Measurements from ENCODE around the gene SNX9.
A peak's percentile ranks its signal among the peaks of the same experiment; 100 is the strongest.
"Not testable (repeated sequence)": the region's sequence is repeated elsewhere in the genome, so short reads cannot be mapped to it uniquely, and the experiment has no call there.

The SNX9 gene

GRCh38 chr6:157832250-157832967, 9.4 kb downstream of the SNX9 start:
- no peak for DNase-seq

DNA sequence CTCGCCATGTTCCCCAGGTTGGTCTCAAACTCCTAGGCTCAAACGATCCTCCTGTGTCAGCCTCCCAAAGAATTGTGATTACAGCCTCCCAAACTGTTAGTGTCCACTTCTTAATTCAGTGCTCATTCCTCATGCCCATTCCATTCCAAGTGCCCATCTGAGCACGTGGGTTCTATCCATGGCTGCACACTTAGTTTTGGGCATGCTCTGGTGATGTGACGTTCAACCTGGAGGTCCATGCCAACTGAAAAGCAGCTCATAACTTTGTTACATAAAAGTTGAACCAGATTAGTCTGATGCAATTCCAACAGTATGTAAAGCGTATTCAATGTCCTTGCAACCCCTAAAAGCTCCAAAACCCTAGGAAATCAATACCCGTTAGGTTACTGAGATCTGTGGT, 11.5 kb downstream of the SNX9 start:
- no peak for DNase-seq

DNA sequence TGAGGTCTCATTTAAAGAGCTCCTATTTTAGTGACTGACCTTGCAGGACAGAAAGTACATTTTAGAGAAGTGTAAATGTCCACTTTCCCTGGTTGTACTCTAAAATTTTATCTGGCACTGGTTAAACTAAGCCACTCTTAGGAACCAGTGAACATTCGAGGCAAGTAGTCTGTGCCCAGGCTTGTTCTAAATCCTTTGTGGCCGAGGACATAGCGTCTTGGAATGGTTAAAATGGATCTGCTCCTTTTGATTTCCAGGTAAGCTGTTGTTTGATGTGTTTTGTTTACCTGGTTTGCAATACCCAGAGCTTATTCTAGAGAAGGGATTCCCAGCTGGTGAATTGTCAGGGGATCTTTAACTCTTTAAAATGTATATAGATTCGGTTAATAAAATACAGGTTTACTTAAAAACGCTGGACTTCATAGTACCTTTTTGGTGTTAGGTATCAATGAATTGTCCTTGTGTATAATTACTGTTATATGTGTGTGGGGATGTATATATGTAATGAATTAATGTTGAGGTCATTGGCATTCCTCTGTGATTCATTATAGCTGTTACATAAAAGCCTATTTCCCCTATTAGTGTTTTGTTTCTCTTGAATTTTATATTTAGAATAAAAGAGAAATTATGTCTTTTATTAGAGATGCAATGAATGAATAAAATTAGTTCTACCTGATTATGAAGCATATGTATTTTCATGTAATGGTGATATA, 15.8 kb downstream of the SNX9 start:
- DNase-seq, result no peak

GRCh38 chr6:157839606-157840005, 16.6 kb downstream of the SNX9 start:
- no peak for DNase-seq

- no peak for DNase-seq
Measured at GRCh38 chr6:157840261-157840660, 17.2 kb downstream of the SNX9 start.

DNA sequence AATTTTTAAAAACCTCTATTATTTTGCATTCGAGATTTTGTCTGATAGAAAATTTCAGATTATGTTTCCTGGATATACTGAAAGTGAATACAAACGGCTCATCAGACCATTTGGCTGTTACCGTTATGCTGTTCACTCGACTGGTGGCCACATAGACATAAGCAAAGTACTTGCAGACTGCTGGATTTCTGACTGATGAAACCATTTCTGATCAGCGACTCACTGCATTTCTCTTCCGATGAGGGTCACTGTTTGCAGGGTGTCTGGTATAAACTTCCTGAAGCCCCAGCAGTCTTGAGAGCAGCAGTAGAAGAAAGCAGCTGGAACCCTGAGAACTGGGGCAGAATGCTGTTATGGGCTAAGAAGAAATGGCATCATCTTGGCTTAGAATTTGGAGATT, 17.7 kb downstream of the SNX9 start:
- no peak for DNase-seq

GRCh38 chr6:157841211-157841840, 18.3 kb downstream of the SNX9 start:
- DNase-seq, result peak; percentile 14

DNA sequence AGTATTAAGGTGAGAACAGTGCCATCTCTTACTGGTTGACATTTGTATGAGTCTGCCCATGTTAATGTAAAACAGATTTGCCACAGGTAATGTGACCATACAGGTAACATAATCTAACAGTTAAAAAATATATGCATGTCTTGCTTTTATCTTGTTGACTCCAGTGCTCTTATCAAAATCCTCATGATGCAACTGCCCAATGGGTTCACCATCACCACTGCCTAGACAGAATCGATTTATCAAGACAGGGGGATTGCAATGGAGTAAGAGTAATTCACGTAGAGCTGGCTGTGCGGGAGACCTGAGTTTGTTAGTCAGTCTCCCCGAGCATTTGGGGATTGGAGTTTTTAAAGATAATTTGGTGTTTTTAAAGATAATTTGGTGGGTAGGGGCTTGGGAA, 19.2 kb downstream of the SNX9 start:
- no peak for DNase-seq

DNA sequence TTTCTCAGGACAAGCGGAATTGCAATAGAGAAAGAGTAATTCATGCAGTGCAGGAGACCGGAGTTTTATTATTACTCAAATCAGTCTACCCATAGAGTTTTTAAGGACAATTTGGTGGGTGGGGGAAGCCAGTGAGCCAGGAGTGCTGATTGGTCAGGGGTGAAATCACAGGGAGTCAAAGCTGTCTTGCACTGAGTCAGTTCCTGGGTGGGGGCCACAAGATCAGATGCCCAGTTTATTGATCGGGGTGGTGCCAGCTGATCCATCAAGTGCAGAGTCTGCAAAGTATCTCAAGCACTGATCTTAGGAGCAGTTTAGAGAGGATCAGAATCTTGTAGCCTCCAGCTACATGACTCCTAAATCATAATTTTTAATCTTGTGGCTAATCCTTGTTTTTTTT, 21.1 kb downstream of the SNX9 start:
- DNase-seq, result not testable (repeated sequence)

DNA sequence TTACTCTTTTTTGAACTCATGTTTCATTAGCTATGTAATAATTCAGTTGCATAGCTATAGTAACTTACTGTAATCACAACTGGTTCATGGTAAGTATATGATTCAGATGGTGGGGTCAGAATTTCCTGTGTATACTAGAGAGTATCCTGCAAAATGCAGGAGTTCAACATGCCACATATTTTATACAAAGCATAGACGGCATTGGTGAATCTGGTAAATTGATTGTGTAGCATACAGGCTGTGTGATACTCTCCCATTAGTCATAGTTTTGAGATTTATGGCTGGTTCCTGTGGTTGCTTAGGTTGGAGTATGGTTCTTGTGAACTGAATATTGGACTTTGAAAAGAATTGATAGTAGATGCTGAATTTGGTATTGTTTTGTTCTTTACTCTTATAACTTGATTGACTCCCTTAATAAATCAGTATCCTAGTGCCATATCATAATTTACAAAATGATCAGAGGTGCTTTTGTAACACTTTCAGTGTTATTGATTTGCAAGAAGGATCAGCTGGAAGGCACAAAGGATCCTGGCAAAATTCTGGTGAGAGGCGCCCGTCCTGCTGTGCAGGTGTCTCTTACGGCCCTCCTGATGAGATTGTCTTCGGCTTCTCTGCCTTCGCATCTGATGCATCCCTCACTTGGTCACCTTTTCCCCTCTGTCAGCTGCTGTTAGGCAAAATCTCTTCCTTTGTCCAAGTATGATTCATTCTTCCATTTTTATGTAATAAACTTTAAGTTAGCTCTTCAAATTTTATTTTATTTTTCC, 22.6 kb downstream of the SNX9 start:
- no peak for DNase-seq

GRCh38 chr6:157847846-157848245, 24.8 kb downstream of the SNX9 start:
- no peak for DNase-seq

DNA sequence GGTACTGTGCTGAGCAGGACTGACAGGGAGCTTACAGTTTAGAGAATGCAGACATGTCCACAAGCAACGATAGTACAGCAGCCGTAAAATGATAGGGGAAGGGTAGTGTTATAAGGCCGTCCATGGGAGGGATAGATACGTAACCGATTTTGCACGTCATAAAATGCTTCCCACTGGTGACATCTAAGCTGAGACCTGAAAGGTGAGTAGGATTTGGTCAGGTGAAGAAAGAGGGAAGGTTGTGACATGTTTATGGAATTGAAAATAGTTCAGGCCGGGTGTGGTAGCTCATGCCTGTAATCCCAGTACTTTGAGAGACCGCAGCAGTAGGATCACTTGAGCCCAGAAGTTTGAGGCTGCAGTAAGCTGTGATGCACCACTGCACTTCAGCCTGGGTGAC, 25.6 kb downstream of the SNX9 start:
- no peak for DNase-seq

DNA sequence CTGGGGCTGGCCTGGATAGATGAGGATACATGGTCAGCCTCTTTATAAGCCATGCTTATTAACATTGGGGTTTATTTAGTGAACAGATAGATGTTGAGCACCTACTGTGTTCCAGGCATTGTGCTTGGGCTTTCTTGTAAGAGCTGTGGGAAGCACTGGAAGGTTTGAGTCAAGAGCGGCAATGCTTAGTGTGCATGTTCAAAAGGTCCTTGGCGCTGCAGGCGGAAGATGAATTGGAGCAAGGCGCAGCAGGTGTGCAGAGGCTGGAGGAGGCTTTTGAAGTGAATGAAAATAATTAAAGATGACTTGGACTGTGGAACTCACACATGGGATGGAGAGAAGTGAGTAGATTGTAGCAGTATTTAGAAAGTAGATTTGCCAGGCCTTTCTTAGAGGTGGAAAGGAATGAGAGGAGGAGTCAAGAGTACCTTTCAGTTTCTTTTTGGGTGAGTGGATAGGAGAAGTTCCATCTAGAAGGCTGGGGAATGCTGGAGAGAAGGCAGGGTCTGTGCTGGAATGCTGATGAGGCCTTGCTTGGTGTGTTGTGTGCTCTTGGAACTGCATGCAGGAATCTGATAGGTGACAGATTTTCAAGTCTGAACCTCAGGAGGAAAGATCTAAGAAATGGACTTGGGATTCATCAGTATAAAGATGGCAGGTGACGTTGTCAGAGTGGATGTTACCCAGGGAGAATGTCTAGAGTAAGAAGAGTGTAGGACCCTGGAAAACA, 26.4 kb downstream of the SNX9 start:
- DNase-seq, result no peak

DNA sequence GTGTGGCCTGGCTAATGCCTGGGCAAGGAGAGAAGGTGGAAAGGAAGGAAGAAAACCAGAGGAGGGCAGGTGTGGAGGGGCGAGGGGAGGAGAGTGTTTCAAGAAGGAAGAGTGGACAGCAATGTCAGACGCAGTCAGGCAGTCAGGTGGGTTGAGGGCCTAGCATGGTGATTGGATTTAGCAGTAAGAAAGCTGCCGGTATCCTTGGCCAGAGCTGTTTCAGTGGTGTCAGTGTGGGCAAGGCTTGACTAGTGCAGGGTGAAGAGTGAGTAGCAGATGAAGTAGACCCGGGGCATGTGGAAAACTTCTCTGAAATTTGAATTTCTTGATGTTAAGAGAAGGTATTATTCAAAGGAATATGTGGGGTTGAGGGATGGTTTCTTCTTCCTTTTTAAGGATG, 27.0 kb downstream of the SNX9 start:
- no peak for DNase-seq

DNA sequence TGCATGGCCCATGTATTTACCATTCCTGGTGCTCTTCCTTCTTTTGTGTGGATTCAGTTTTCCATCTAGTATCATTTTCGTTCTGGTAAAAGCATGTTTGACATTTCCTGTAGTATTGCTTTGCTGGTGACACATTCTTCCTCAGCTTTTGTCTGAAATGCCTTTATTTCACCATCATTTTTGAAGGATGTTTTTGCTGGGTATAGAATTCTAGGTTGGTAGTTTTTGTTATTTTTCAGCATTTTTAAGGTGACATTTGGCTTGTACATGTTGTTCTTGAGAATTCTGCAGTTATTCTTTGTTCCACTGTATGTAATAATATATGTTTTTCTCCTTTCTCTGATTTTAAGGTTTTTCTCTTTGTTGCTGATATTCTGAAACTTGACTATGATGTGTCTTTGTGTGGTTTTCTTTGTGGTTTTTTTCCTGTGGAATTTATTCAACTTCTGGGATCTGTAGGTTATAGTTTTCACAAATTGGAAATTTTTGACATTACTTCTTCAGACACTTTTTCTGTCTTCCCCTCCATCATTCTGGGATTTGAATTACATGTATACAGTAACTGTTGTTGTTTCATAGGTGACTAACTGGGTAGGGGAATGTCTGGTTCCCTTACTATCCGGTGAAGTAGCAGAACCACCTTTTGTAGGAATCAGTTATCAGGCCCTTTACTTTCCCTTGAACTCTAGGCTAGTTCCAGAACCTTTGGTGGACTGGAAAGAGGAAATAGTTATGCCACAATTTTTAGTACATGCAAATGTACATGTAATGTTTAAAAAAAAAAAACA, 30.2 kb downstream of the SNX9 start:
- no peak for DNase-seq

DNA sequence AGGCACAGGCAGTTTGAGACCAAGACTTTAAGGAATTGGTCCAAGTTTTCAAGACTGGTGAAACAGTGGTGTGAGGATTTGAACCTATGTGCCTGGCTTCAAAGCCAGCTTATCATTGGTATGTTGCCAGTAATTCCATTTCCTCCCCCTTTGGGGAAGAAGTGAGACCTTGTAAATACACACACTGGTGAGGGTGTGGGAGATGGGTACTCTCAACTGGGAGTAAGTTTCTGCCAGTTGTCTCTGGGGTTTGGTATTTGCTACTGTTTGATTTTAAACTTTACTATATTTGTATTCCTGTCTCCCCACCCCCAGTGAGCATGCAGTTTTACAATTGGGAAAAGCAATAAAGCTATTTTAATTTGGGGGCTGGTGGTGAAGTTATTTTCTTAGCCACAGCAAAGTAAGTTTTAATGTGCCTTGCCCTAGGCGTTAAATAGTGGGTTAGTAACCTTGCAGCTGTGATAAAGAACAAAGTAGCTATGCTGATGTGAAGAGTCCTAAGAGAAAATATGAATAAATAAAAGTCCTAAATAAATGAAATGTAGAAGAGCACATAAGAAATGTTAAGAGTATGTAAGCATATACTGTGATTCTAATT, 31.0 kb downstream of the SNX9 start:
- no peak for DNase-seq

DNA sequence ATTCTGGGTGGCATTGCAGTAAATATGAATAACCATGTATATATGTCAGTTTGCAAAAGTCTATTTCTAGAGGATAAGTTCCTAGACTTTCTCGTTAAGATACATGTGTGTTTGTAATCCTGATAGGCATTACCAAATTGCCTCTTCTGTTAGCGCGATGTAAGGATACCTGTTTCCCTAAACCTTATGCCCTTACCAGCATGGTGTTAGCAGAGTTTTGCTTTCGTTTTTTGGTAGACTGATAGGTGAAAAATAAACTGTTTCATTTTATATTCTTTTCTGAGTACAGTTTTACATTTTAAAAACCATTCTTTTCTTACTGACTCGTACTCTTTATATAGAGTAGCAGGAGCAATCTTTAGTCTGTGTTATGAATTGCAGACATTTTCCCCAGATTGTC, 32.3 kb downstream of the SNX9 start:
- DNase-seq, result no peak

DNA sequence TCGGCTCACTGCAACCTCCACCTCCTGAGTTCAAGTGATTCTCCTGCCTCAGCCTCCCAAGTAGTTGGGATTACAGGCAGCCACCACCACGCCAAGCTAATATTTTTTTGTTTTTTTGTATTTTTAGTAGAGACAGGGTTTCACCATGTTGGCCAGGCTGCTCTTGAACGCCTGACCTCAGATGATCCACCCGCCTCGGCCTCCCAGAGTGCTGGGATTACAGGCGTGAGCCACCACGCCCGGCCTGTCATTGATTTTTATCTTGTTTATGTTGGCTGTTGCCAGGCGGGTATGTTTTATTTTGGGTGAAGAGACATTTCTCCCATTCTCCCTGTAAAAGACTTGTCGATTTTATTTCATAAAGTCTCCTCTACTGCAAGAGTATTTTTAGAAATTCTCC, 32.8 kb downstream of the SNX9 start:
- not testable (repeated sequence) for DNase-seq

DNA sequence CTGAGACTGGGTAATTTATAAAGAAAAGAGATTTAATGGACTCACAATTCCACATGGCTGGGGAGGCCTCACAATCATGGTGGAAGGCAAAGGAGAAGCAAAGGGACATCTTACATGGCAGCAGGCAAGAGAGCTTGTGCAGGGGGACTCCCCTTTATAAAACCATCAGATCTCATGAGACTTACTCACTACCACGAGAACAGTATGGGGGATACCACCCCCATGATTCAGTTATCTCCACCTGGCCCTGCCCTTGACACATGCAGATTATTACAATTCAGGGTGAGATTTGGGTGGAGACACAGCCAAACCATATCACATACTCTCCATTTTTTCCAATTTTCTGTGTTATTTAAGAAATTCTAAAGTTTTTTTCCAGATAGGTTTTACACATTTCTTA, 35.6 kb downstream of the SNX9 start:
- DNase-seq, result not testable (repeated sequence)

DNA sequence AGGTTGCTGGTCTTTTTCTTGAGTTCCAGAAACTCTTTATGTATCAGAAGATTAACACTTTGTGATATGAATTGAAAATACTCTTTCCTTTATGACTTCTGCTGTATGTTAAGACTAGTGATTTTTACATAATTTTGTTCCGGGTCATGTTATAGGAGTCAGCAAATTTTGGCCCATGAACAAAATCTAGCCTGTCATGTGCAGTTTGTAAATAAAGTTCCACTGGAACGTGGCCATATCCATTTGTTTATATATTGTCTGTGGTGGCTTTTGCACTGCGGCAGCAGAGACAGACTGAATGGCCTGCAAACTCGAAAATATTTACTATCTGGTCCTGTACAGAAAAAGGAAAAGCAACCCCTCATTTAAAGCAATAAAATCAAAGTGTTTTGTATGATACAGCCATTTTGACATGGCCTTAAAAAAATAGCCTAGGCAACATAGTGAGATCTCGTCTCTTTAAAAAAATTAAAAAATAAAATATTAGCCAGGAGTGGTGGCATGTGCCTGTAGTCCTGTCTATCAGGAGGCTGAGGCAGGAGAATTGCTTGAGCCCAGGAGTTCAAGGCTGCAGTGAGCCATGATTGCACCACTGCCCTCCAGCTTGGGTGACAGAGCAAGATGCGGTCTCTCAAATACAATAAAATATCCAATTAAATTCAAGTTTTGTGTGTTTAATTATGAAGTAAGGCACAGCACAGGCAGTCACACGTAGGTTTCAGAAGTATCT, 36.9 kb downstream of the SNX9 start:
- no peak for DNase-seq

DNA sequence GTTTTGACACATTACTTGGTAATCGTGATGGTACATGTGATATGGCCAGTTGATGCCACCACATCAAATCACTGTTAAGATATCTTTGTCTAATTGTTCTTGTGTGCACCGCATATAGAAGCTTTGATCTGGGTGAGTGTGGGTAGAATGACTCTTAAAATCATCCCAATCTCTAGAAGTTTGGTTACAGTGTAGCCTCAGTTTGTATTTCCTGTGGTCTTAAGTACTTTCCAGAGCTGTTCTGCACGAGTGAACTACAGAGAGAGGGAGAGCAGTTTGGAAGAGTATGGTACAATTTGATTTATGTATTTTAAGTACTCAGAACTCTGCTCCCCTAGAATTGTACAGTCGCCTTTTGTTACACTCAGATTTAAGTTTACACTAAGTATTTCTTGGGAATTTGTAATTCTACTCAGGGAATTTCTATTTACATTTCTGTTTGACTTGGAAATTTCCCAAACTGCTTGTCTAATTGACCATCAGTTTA, 37.5 kb downstream of the SNX9 start:
- DNase-seq, result no peak
